Epithelial cell of esophagus (primary cell): Measurements from ENCODE around the gene GNAZ.

Experiments used
- DNase-seq: peaks from one replicate; pipeline ENCODE4 v3.0.0; 2010; ENCODE audit warnings: low read depth
- H3K4me3 ChIP-seq: 2 replicates; pipeline ENCODE4 v1.5.1; 2011; ENCODE audit warnings: mild to moderate bottlenecking, low read length, control low read depth
- TF ChIP-seq, protein P1 (sequence below): IDR thresholded peaks from 2 replicates; pipeline ENCODE4 v1.5.1; 2011; ENCODE audit warnings: low read depth, mild to moderate bottlenecking, low read length, control low read depth, inconsistent platforms; ENCODE audit not compliant: insufficient read depth; ENCODE audit errors: missing control alignments

The GNAZ gene

GRCh38 chr22:23031381-23031780, 38.9 kb upstream of the GNAZ start:
- TF ChIP-seq, protein P1, sequence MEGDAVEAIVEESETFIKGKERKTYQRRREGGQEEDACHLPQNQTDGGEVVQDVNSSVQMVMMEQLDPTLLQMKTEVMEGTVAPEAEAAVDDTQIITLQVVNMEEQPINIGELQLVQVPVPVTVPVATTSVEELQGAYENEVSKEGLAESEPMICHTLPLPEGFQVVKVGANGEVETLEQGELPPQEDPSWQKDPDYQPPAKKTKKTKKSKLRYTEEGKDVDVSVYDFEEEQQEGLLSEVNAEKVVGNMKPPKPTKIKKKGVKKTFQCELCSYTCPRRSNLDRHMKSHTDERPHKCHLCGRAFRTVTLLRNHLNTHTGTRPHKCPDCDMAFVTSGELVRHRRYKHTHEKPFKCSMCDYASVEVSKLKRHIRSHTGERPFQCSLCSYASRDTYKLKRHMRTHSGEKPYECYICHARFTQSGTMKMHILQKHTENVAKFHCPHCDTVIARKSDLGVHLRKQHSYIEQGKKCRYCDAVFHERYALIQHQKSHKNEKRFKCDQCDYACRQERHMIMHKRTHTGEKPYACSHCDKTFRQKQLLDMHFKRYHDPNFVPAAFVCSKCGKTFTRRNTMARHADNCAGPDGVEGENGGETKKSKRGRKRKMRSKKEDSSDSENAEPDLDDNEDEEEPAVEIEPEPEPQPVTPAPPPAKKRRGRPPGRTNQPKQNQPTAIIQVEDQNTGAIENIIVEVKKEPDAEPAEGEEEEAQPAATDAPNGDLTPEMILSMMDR = no peak
- no peak for DNase-seq
- no peak overlapping the region for H3K4me3 ChIP-seq

- TF ChIP-seq, protein P1 = no peak
- DNase-seq = no peak
- no peak overlapping the region for H3K4me3 ChIP-seq
These were observed 38.5 kb upstream of the GNAZ start for GRCh38 chr22:23031786-23032185.

DNA sequence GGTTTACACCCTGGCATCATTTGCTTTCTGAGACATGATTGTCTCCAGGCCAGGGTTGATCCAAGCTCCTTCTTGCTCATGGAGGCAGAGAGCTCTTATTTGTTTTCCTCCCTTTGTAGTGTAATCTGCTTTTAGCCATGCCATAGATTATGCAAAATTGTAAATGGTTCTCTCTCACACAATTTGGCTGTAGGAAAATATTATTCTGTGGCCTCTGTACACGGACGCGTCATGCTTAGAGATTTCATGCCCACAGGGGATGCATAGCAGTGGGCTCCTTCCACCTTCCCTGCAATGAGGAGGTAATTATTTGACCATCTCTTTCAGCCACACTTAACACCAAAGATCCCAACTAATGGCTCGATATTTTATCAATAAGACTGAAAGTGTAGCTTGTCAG, 37.7 kb upstream of the GNAZ start:
- DNase-seq = no peak
- TF ChIP-seq, protein P1 = no peak

GRCh38 chr22:23033116-23033905, 37.0 kb upstream of the GNAZ start:
- H3K4me3 ChIP-seq = no peak overlapping the region
- TF ChIP-seq, protein P1 = no peak
- DNase-seq = no peak

More for the DNA sequence above, 37.7 kb upstream of the GNAZ start:
- no peak overlapping the region for H3K4me3 ChIP-seq

- no peak overlapping the region for H3K4me3 ChIP-seq
- DNase-seq = no peak
- TF ChIP-seq, protein P1 = no peak
These were observed 35.4 kb upstream of the GNAZ start for GRCh38 chr22:23034621-23035556.

- no peak for DNase-seq
- H3K4me3 ChIP-seq = no peak overlapping the region
- TF ChIP-seq, protein P1 = no peak
These were observed 34.6 kb upstream of the GNAZ start for GRCh38 chr22:23035557-23036277.
